ENCODE measurements around the gene ZNF813.
"Not testable (repeated sequence)": the region's sequence is repeated elsewhere in the genome, so short reads cannot be mapped to it uniquely, and the experiment has no call there.

ZNF813 gene

GRCh38 chr19:53503671-53504364 lies 36.3 kb downstream of the ZNF813 start:
- CTCF ChIA-PET; POLR2A ChIA-PET (ENCODE audit: low non-redundant PET); DNase-seq (ENCODE audit: low spot score); H3K27ac ChIP-seq: not testable (repeated sequence)

DNA sequence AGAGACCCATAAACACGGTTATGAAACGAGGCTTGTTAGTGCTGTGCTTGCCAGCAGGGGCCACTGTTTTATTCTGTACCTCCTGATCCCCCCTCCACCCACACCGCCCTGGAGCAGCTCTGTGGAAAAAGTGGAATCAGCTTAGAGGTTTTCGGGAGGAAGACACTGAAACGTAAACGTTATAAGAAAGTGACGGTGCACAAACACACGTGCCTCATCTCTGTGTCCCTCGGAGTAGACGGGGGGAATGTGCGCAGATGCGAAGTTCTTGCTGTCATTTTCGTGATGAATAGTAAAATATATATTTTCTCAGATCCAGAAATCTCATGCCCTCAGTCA lies 36.8 kb downstream of the ZNF813 start:
- H3K27ac ChIP-seq; POLR2A ChIA-PET (ENCODE audit: low non-redundant PET); CTCF ChIA-PET; DNase-seq (ENCODE audit: low spot score): not testable (repeated sequence)

GRCh38 chr19:53504885-53505284 lies 37.4 kb downstream of the ZNF813 start:
- ChIA-PET POLR2A (ENCODE audit: low non-redundant PET) (no interaction called here), CTCF (no interaction called here)
- TF ChIP-seq CTCF (conservative IDR thresholded peaks at IDR 0.05; ENCODE audit: low read depth): no peak
- H3K27ac ChIP-seq: no peak overlapping the region
- DNase-seq (ENCODE audit: low spot score): no peak

GRCh38 chr19:53506728-53507127 lies 39.2 kb downstream of the ZNF813 start:
- ChIA-PET POLR2A (ENCODE audit: low non-redundant PET) (no interaction called here), CTCF (no interaction called here)
- H3K27ac ChIP-seq: no peak overlapping the region
- no peak for TF ChIP-seq CTCF (conservative IDR thresholded peaks at IDR 0.05; ENCODE audit: low read depth)
- DNase-seq (ENCODE audit: low spot score): no peak

DNA sequence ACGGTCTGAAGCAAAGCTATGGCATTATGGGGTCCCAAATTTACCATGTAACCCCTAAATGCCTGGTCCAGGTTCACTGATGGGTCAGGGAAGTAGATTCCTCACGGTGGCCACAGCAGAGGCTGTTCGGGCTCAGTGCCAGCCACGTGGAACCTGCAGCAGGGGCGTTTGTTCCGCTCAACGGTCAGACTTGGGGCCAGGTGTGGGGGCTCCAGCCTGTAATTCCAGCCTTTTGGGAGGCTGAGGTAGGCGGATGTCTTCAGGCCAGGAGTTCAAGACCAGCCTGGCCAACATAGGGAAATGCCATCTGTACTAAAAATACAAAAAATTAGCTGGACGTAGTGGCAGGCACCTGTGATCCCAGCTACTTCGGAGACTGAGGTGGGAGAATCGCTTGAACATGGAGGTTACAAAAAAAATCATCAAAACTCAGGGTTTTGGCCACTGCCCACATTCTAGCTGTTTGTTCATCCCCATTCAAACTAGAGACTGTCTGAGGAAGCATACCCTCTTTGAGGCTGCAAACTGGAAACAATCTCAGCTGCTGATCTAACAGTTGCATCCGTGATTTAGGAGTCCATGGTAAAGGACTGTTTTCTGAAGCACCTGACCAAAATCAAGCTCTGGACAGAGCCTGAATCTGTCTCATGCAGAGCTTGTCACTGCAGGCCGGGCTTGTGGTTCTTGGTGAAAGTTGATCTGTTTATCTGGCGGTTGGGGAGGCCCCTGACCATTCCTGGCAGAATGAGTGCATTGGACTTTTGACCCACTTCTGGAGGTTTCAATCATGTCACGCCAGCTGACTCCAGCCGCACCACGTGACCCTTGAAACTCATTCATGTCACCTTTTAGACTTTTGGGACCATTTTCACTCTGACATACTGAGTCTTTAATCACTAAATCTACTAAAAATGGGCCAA lies 40.2 kb downstream of the ZNF813 start:
- no peak overlapping the region for H3K27ac ChIP-seq
- CTCF ChIA-PET: no interaction called here
- POLR2A ChIA-PET (ENCODE audit: low non-redundant PET): no interaction called here
- DNase-seq (ENCODE audit: low spot score): no peak
- TF ChIP-seq CTCF (conservative IDR thresholded peaks at IDR 0.05; ENCODE audit: low read depth): no peak

DNA sequence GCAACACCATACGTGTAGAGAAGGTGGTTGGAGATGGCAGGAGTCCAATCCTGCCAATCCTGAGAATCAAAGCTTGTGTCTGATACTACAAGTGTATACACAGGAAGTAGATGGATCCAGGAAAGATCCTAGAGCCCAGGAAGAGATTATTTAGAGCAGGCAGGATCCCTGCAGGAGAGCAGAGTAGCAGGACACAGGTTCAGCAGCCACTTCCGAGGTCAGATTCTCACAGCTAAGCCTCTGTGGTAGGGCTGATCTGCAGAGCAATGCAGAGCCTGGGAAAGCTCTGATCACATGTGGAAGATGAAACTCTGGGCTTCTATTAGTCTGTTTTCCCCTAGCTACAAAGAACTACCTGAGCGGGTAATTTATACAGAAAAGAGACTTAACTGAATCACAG lies 41.9 kb downstream of the ZNF813 start:
- no peak overlapping the region for H3K27ac ChIP-seq
- ChIA-PET POLR2A (ENCODE audit: low non-redundant PET) (no interaction called here), CTCF (no interaction called here)
- no peak for TF ChIP-seq CTCF (conservative IDR thresholded peaks at IDR 0.05; ENCODE audit: low read depth)
- no peak for DNase-seq (ENCODE audit: low spot score)

DNA sequence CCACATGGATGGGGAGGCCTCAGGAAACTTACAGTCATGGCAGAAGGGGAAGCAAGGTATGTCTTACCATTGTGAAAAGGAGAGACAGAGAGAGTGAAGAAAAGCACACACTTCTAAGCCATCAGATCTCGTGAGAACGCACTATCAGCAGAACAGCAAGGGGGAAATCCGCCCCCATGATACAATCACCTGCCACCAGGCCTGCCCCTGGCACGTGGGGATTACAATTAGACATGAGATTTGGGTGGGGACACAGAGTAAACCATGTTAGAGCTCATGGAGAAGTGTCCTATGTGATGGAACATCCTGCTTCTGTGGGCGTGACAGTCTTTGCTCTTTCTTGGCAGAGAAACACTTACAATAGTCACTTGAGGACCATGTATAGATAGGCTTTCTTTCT lies 42.3 kb downstream of the ZNF813 start:
- no peak overlapping the region for H3K27ac ChIP-seq
- CTCF ChIA-PET: no interaction called here
- no peak for DNase-seq (ENCODE audit: low spot score)
- no peak for TF ChIP-seq CTCF (conservative IDR thresholded peaks at IDR 0.05; ENCODE audit: low read depth)
- POLR2A ChIA-PET (ENCODE audit: low non-redundant PET): no interaction called here

Data from RWPE1 (cell line).